GM21526 (cell line): ENCODE results near the gene CCSER1.
"Not testable (repeated sequence)": the region's sequence is repeated elsewhere in the genome, so short reads cannot be mapped to it uniquely, and the experiment has no call there.

ENCODE experiments used
- ATAC-seq: cut with Tn5 transposase; IDR thresholded peaks from one replicate; pipeline ENCODE4 v1.9.1; 2021; ENCODE audit warnings: moderate library complexity; ENCODE audit not compliant: unreplicated experiment, low FRiP score

Gene CCSER1

GRCh38 chr4:91436556-91436955, 1309.4 kb downstream of the CCSER1 start:
- no peak for ATAC-seq

GRCh38 chr4:91447168-91447567, 1320.0 kb downstream of the CCSER1 start:
- no peak for ATAC-seq

GRCh38 chr4:91448668-91449330, 1321.6 kb downstream of the CCSER1 start:
- no peak for ATAC-seq

GRCh38 chr4:91454111-91454510, 1326.9 kb downstream of the CCSER1 start:
- no peak for ATAC-seq

- ATAC-seq: not testable (repeated sequence)
Measured at GRCh38 chr4:91462566-91462965, 1335.4 kb downstream of the CCSER1 start.

GRCh38 chr4:91470671-91471070, 1343.5 kb downstream of the CCSER1 start:
- ATAC-seq: no peak

DNA sequence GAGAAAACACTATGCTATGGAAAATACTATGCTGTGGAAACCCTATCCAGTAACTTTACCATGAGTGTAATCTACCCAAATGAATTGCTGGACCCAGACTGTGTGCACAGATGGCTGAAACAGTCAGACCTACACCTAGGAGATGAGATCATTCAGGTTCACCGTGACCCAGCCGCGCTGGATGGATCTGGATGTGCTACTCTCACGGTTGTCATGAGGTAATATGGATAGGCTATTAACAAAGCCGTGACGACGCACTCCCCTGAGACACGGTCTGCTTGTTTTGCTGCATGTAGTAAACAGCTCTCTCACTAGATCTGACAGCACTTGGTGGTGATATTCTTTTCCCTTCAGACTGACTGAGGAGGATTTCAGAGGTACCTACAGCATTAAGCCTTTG, 1344.1 kb downstream of the CCSER1 start:
- ATAC-seq: no peak

- no peak for ATAC-seq
Measured at GRCh38 chr4:91472046-91472445, 1344.9 kb downstream of the CCSER1 start.

- no peak for ATAC-seq
Measured at GRCh38 chr4:91485415-91485814, 1358.2 kb downstream of the CCSER1 start.

GRCh38 chr4:91488946-91489345, 1361.8 kb downstream of the CCSER1 start:
- ATAC-seq: no peak

DNA sequence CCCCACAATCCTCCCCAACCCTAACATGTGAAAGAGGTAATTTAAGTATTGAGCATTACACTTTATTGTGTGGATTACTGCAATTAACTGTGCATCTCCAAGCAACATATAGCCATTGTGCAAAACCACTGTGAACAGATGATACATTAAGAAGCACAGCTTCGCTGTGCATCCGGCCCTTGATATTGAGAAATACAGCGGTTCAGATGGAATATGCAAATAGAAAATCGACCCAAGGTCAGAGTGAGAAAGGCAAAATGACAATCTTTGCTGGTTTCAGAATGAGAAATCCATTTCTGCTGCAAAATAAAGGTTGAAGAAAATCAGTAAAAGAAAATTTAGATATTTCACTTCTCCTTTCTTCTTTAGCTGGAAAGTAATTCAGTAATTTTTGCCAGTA, 1370.7 kb downstream of the CCSER1 start:
- peak; percentile 80 for ATAC-seq

- ATAC-seq: no peak
Measured at GRCh38 chr4:91502365-91502764, 1375.2 kb downstream of the CCSER1 start.

DNA sequence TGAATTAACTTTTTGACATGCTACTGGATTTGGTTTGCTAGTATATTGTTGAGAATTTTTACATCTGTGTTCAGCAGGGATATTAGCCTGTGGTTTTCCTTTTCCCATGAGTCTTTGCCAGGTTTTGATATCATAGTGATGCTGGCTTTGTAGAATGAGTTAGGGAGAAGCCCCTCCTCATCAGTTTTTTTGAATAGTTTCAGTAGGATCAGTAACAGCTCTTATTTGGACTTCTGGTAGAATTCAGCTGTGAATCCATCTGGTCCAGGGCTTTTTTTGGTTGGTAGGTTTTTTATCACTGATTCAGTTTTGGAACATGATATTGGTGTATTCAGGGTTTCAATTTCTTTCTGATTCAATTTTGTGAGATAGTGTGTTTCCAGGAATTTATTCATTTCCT, 1386.1 kb downstream of the CCSER1 start:
- ATAC-seq: no peak

- no peak for ATAC-seq
Measured at GRCh38 chr4:91519155-91519554, 1392.0 kb downstream of the CCSER1 start.

DNA sequence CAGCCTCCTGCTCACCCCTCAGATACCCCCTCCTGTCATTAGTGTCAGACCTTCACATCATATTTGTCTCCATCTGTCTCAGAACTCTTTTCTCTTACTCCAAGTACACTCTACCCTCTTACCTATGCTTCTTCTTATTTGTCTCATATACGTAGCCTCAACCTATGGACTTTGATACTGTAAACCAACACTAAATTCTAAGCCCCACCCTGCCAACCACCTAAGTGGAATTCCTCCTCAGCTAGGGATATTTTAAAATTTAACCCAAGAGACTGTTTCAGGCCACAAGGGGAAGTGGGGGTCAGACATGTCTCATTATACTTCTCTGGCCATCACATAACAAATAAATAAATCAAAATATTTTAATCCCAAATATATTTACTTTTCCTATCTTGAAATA, 1398.4 kb downstream of the CCSER1 start:
- ATAC-seq: no peak

GRCh38 chr4:91527056-91527455, 1399.9 kb downstream of the CCSER1 start:
- no peak for ATAC-seq

- no peak for ATAC-seq
Measured at GRCh38 chr4:91567594-91567993, 1440.4 kb downstream of the CCSER1 start.

- no peak for ATAC-seq
Measured at GRCh38 chr4:91577864-91578263, 1450.7 kb downstream of the CCSER1 start.

- no peak for ATAC-seq
Measured at GRCh38 chr4:91590260-91590659, 1463.1 kb downstream of the CCSER1 start.

DNA sequence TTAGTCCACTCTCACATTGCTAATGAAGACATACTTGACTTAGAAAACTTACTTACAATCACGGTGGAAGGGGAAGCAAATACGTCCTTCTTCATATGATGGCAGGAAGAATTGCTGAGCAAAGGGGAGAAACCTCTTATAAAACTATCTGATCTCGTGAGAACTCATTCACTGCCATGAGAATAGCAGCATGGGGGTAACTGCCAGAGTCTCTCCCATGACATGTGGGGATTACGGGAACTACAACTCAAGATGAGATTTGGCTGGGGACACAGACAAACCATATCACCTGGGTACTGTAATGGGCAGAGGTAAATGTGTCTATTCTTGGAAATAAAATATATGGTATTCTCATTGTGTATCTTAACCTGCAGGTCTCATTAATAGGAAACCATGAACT, 1464.9 kb downstream of the CCSER1 start:
- no peak for ATAC-seq

GRCh38 chr4:91596718-91597117, 1469.5 kb downstream of the CCSER1 start:
- ATAC-seq: no peak

DNA sequence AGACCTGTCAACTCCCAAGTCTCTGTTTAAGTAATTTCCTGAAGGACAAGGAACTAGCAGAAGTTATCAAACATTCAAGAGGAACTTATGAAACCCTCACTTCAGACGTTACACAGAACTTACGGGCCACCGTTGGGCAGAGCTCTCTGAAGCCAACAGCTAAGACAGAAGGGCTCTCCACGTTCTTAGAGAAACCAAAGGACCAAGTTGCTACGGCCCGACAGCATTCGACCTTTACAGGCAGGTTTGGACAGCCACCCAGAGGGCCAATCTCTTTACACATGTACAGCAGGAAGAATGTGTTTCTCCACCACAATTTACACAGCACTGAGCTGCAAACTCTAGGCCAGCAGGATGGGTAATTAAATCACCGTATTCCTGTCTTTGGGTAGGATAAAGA, 1471.5 kb downstream of the CCSER1 start:
- ATAC-seq: no peak

GRCh38 chr4:91600301-91600700, 1473.1 kb downstream of the CCSER1 start:
- no peak for ATAC-seq
